ENCODE measurements around the gene DNASE1L2.

- TF ChIP-seq CEBPB (IDR thresholded peaks at IDR 0.05; ENCODE audit: low read depth, low read length), result no peak
- no peak for TF ChIP-seq CTCF (conservative IDR thresholded peaks at IDR 0.05; ENCODE audit: low read depth, low read length)
- TF ChIP-seq POLR2A (IDR thresholded peaks at IDR 0.05; ENCODE audit: low read depth, low read length), result no peak
- no peak for TF ChIP-seq RFX5 (IDR thresholded peaks at IDR 0.05; ENCODE audit: low read depth, low read length)
- TF ChIP-seq ELK1 (IDR thresholded peaks at IDR 0.05; ENCODE audit: borderline replicate concordance, low read depth, low read length), result no peak
- TF ChIP-seq MAFK (IDR thresholded peaks at IDR 0.05; ENCODE audit: low read depth, low read length), result no peak
- no peak for TF ChIP-seq SMC3 (IDR thresholded peaks at IDR 0.05; ENCODE audit: low read depth, low read length)
- TF ChIP-seq FOS (IDR thresholded peaks at IDR 0.05; ENCODE audit: low read depth, low read length), result no peak
- TF ChIP-seq MXI1 (IDR thresholded peaks at IDR 0.05; ENCODE audit: borderline replicate concordance, low read depth, low read length), result no peak
Observed at GRCh38 chr16:2200313-2200712, 35.9 kb upstream of the DNASE1L2 start.

Data from IMR-90 (cell line).